OCI-LY3 (cell line): ENCODE results near the gene RAB13.

Experiments
- EZH2phosphoT487 ChIP-seq: fragments of 200-600 bp; shearing (Covaris generic); IDR thresholded peaks from 2 replicates; pipeline ENCODE4 v1.6.1; 2018; ENCODE audit warnings: antibody characterized with exemption, mixed run types, low read depth
- TF ChIP-seq, protein P1 (sequence below): fragments of 200-600, 300-600 bp; sonication (generic); IDR thresholded peaks from 2 replicates; pipeline ENCODE4 v1.5.1; 2014; ENCODE audit warnings: antibody characterized with exemption, low read length, low read depth

DNA sequence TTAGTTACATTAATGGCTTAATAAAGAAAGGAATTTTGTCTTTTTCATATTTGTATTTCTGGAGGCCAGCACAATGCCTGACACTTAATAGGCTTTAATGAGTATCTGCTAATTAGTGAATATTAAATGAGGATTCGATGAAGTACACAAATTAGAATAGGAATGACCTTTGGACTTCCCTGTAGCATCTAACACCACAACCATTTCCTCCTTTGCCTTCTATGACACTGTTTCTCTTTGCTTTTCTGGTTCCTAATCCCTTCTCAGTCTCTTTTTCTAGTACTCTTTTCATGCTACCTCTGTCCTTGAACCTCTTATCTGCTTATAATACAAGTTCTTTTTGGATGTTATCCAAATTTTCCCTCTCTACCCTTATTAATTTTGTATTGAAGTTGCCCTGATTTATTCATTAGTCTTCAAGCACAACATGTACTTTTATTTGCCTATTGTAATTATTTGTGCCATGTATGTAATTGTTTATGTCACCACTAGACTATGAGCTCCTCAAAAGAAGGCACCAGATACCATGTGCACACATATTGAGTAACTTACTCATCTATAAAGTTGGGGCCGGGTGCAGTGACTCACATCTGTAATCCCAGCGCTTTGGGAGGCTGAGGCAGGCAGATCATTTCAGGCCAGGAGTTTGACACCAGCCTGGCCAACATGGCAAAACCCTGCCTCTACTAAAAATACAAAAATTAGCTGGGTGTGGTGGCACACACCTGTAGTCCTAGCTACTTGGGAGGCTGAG is 28.2 kb upstream of the RAB13 start:
- TF ChIP-seq, protein P1, sequence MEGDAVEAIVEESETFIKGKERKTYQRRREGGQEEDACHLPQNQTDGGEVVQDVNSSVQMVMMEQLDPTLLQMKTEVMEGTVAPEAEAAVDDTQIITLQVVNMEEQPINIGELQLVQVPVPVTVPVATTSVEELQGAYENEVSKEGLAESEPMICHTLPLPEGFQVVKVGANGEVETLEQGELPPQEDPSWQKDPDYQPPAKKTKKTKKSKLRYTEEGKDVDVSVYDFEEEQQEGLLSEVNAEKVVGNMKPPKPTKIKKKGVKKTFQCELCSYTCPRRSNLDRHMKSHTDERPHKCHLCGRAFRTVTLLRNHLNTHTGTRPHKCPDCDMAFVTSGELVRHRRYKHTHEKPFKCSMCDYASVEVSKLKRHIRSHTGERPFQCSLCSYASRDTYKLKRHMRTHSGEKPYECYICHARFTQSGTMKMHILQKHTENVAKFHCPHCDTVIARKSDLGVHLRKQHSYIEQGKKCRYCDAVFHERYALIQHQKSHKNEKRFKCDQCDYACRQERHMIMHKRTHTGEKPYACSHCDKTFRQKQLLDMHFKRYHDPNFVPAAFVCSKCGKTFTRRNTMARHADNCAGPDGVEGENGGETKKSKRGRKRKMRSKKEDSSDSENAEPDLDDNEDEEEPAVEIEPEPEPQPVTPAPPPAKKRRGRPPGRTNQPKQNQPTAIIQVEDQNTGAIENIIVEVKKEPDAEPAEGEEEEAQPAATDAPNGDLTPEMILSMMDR: no peak
- no peak for TF ChIP-seq EZH2phosphoT487
